Gastroesophageal sphincter (tissue), 3 donors: ENCODE data around the gene XRCC1.

ENCODE experiments used
- CTCF ChIP-seq, 4 experiments: fragments of 200-600 bp in 2 of 4; fragments of 450-650 bp in 2 of 4; sonication (generic) in 1 of 4; IDR thresholded peaks; one replicate each; pipeline ENCODE4 v1.5.1; 2017 to 2019; ENCODE audit warnings: antibody characterized with exemption in 4 of 4, mild to moderate bottlenecking in 2 of 4, moderate library complexity in 2 of 4
- EP300 ChIP-seq: sonication (generic); formaldehyde crosslinking; IDR thresholded peaks from one replicate; pipeline ENCODE4 v1.6.1; 2017; ENCODE audit warnings: antibody characterized with exemption, mild to moderate bottlenecking
- POLR2A ChIP-seq, 2 donors: fragments of 450-650 bp; IDR thresholded peaks; one replicate each; pipeline ENCODE4 v1.6.1; 2017; ENCODE audit warnings: antibody characterized with exemption in 2 of 2, mild to moderate bottlenecking in 2 of 2, moderate library complexity in 1 of 2
- POLR2AphosphoS5 ChIP-seq: sonication (generic); formaldehyde crosslinking; IDR thresholded peaks from one replicate; pipeline ENCODE4 v1.6.1; 2017; ENCODE audit warnings: antibody characterized with exemption

DNA sequence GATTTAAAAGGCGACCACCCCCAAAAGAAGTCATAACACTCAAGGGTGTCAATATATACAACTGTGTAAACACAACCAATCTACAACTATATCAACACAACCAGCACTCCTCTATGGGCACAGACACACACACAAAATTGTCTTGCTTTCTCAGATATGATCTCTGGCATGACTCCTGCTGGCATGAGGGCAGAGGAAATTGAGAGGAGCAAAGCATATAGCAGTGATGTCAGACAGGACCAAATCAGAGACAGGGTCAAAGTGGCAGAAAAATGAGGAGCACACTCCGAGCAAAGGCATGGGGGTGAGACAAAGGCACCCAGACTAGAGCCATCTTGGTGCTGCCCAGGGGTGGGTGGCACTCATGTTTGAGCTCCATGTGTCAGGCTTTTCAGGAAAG is 11.0 kb upstream of the XRCC1 start:
- TF ChIP-seq POLR2A (IDR thresholded peaks at IDR 0.05) (no peak), CTCF (IDR thresholded peaks at IDR 0.05) (no peak), EP300 (no peak), POLR2AphosphoS5 (no peak)
